Stimulated activated CD4-positive, alpha-beta T cell treated with anti-CD3 and anti-CD28 coated beads, Interleukin-1b, Interleukin-23, amount 100 ng/mL, for 1 hour (primary cell): Measurements from ENCODE around the gene SCAP.
"Not testable (repeated sequence)": the region's sequence is repeated elsewhere in the genome, so short reads cannot be mapped to it uniquely, and the experiment has no call there.

Experiments used
- DNase-seq, 2 donors: peaks; one replicate each; pipeline ENCODE4 v3.0.0-alpha.2; 2020; ENCODE audit warnings: low read depth in 2 of 2

The SCAP gene

DNA sequence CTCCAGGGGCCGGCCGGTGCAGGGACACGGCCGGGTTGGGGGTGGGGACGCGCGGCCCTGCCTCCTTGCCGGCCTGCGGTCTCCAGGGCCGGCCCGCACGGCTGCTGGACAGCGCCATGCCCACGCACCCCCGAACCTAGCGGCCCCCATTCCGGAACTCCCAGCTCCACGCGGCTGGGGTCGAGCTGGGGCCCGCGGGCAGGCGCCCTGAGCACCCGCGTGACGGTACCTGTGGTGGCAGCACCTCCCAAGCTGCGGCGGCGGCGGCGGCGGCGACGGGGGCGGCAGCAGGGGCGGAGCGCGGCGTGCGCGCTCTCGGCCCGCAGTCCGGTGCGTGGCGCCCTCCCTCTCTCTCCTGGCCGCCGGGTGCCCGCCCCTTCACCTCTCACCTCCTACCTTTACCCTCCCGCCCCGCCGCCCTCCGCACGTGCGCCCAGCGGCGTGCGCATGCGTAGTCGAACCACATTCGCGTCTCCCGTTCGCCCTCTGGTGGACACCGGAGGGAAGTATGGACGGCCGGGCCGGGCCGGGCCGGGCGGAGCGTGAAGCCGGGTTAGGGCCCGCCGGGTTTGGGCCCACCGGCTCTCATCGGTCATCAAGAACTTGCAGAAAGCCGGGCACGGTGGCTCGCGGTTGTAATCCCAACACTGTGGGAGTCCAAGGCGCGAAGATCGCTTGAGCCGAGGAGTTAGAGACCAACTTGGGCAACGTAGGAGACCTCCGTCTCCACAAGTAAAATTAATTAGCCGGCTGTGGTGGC, at the start of gene SCAP:
Gene SCAP (minus strand): TSS at position 372 of the 760 bp plus-strand sequence. CDS start 32,948 bp downstream, outside the sequence.
- peak; percentile 91 to 96 for DNase-seq

DNA sequence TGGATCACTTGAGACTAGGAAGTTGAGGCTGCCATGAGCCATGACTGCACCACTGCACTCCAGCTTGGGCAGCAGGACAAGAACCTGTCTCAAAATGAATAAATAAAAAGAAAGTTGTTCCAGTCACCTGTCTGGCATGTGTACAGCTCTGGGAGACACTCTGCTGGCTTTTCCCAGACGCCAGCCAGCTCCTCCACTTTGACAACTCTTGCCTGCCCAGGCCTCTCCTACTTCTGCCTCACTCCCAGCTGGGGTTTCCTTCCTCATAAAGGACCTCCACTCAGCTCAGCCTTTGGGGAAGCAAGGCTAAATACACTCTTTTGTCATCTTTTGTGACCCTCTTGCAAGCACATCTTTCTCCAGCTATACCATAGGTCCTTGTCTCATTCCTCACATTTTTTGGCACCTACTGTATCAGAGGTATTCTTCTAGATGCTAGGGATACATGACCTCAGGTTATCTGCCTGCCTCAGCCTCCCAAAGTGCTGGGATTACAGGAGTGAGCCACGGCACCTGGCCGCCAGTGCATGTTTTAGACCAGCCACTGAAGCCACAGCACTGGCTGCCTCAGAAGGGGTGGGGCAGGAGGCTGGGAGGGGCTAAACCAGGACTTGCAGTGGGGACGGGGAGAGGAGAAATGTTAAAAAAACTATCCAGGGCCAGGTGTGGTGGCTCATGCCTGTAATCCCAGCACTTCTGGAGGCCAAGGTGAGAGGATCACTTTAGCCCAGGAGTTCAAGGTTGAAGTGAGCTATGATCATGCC, 47.8 kb upstream of the SCAP start:
- DNase-seq: no peak

DNA sequence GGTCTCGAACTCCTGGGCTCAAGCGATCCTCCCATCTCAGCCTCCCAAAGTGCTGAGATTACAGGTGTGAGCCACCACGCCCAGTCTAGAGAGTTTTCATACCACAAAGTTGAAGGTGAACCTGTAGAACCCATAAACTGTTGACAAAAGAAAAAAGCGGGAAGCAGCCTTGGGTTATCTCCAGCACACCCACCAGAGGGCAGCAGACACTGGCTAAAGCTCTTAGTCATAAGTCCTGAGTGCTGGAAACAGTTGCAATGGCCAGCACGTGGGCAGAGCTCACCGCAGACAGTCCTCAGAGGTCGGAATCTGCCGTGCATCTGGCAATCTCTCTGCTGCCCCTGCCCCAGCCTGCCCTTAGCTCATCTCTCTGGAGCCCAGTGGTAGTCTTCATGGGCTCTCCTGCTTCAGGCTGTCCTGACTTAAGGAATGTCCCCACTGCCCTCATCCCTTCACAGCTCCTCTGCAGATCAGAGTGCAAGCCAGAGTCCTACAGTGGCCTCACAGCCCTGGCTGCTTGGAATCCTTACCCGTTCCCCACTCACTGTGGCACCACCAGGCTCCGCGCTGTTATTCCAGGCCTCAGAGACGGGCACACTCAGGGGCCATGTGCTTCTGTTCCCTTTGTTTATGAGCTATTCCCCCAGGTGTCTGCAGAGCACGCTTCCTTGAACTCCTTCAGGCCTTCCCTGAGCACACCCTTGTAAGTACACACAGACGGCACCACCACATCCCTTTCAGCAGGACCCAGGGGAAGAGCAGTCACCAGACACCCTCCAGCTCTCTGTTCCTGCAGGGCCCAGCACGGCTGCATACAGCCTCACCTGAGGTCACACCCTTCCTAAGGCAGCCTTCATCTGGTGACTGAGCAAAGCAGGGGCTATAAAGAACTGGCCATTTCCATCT, 46.6 kb upstream of the SCAP start:
- DNase-seq: peak; percentile 37 to 50

DNA sequence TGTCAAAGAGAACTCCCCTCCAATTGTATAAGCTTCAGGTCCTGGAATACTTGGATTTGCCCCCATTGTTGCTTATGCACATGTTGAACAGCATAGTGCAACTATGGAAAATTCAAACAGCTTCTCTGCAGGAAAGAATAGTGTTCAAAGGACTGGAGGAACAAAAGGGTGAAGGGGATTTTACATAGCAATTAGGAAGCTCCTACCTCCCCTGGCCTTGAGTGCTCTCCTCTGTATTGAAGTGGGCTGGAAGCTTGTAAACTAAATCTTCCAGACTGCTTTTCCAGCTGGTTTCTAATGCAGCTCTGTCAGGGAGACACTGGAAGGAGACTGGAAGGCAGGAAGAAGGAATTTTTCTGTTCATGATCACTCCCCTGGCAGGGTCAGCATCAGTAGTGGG, 45.0 kb upstream of the SCAP start:
- DNase-seq: no peak

DNA sequence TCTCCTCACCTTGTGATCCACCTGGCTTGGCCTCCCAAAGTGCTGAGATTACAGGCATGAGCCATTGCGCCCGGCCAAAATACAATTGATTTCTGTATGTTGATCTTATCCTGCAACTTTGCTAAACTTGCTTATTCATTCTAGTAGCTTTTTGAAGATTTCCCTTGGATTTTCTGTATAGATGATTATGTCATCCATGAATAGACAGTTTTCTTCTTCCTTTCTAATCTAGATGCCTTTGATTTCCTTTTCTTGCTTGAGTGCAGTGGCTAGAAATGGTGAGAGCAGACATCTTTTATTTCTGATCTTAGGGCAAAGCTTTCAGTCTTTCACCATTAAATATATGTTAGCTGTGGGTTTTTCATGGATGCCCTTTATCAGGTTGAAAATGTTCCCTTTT, 42.2 kb upstream of the SCAP start:
- no peak for DNase-seq

DNA sequence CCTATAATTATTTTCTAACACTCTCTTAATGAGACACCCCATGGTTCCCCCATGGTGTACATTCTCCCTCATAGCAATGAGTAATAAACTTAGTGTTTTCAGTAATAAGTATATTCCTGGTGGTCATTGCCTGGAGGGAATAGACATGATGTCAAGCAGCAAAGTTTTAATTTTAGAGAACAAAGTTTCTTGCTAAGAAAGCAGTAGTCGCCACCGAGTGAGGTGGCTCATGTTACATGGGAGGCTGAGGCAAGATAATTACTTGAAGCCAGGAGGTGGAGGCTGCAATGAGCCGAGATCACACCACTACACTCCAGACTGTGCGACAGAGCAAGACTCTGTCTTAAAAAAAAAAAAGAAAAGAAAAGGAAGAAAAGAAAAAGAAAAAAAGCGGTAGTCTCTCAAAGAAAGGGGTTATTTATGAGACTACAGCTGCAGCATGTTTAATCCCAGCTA, 40.2 kb upstream of the SCAP start:
- DNase-seq: no peak

DNA sequence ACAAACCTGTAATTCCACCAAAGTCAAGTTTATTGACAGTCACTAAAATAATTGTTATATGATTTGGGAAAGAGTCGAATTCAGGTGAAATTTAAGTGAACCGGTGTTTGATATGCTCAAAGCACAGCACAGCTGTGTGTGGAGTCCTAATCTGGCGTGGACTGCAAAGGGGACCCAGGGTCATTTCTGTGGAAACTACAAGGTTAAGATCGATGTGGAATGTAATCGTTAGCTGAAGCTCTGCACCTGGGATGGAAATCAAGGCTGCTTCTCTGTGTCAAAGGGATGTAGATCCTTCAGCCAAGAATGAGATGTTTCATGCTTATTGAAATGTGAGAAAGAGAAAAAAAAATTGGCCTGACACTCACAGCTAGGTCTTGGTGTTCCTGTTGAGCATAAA, 39.4 kb upstream of the SCAP start:
- DNase-seq: no peak

DNA sequence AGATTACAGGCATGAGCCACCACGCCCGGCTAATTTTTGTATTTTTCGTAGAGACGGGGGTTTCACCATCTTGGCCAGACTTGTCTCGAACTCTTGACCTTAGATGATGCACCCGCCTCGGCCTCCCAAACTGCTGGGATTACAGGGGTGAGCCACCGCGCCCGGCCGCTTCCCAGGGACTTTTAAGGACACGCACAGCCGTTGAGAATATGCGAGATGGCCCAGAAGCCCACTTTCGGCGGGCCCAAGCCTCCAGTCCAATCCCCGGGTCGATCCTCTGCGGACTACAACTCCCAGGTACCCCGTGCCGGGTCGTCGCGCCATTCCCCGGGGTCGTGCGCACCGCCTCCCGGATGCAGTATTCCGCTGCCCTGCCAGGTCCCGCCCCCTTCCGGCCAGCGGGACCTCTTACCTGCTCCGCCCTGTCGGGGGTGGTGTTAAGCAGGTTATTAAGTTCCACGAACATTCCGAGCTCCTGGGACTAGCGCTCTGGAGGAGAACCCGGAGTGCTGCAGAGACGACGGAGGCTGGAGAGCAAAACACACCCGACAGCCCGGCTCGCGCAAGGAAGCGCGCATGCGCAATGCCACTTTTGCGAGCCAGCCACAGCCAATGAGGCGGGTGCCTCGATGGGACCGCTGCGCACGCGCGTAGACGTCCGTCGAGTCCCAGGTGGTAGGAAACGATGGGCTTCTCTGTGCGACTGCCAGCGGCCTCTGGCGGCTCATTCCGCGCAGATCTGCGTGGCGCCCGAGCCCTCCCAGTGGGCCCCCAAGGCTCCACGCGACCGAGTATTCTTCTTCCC, 37.6 kb upstream of the SCAP start, which contains the start of gene ELP6:
Gene ELP6 (minus strand): TSS at position 588 of the 805 bp plus-strand sequence. CDS start 122 bp downstream, at position 466.
- DNase-seq: peak; percentile 87 to 94

DNA sequence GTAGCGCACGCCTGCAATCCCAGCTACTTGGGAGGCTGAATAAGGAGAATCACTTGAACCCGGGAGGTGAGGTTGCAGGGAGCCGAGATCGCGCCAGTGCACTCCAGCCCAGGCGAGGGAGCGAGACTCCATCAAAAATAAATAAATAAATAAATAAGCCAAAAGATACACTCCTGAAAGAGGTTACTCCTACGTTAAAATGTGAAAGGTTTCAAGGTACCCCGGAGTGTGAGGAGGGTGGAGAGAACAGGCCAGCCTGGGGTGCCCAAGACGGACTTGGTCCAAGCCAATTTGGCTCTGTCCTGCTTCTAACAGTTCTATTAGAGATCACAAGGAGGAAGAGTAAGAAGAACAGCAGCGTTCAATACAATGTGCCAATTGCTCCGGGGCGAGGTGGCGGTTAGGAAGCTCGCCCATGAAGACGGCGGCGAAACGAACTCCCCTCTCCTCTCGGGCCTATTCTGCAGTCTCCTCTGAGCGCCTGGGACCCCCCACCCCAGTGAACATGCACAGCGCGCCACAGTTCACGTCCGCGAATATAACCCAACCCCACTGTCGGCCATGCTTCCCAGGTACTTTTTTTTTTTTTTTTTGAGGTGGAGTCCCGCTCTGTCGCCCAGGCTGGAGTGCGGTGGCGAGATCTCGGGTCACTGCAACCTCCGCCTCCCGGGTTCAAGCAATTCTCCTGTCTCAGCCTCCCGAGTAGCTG, 36.8 kb upstream of the SCAP start:
- no peak for DNase-seq

DNA sequence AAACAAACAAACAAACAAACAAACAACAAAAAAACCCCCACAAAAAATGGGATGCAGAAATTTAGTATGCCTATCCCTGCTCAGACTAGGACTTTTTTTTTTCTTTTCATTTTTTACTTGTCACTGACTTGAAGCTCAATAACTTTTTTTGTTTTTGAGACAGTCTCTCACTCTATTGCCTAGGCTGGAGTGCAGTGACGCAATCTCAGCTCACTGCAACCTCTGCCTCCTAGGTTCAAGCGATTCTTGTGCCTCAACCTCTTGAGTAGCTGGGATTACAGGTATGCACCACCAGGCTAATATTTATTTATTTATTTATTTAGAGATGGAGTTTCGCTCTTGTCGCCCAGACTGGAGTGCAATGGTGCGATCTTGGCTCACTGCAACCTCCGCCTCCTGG, 29.5 kb upstream of the SCAP start:
- DNase-seq: not testable (repeated sequence)

DNA sequence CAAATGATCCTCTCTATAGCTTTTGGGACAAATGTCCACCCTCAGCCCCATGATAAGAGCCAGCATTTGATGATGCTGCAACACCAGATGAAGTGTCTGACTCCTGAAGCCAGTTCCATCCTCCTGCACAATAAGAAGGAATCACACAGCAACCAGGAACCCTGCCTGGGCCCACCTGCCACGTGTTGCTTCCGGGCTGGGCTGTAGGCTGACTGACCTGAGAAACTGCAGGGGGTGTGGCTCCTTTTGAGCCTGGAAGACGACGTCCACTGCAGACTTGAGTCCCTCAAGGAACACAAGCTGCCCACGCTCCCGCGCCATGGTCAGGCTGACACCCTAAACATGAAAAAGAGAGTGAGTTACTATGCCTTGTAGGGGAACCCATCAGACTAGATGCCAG, 28.4 kb upstream of the SCAP start:
- DNase-seq: no peak

DNA sequence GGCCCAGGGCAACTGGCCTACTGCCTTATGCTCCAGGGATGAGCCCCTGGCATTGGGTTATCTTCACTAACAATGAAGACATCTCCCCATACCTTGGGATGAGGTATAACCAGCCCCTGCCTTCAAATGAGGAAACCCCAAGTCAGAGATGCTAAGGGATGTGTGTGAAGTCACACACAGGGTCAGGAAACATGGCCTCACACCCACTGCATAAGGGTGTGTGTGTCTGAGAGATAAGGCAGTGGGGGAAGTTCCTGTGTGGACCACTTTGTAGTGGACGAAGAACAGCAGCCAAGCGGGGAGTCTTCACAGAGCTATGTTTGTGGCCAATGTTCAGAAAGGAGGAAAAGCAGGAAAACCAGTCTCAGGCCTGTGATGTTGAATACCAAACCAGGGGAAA, 27.3 kb upstream of the SCAP start:
- no peak for DNase-seq

DNA sequence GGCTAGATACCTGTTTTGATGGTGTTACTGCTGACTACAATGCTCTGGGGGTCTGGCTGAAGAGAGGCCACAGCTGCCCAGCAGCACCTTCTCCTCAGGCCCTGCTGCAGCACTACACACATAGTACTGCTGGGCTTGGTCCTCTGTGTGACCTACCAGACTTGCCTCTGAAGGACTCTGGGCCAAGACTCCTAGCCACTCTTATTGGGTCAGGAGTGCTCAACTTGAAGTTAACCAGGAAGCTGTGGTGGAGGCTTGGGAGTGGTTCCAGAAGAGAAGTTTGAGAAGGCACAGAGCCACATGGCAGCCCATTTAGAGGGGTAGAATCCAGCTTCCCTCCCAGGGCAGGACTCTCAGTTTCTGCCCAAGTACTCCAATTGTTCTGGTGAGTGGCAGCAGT, 21.2 kb upstream of the SCAP start:
- no peak for DNase-seq

DNA sequence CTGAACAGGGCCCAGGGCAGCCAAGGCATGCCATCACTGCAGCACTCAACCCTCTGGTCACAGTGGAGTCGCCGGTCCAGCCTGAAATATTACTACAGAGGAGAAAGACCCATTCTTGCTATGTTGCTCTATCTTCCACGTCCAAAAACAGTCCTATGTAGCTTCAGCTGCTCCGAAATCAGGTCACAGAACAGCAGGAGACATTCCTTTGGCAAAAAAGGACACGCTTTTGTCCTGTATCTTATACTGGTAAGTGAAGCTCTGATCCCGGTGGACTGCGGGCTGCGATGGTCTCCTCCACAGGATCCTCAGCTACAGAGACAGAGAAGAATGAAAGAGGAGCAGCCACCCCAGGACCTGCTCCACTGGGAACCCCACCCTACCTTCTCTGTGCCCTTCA, 20.1 kb upstream of the SCAP start:
- DNase-seq: no peak

DNA sequence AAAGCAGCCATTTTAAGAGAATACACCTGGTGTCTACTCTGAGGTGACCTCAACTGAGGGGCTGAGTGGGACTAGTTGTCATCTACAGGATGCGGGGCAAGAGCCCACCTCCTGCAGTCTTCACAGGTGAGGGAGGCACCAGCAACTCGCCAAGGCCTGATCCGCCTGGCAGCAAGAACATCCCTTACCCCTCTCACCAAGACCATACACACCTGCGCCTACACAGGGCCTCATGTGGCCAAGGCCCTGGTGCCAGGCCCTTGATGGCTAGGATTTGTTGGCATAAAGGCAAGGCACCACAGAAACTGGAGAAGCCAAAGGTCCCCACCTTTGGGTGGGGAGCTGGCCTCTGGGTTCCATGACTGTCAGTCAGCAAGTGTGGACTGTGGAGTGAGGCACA, 19.4 kb upstream of the SCAP start:
- no peak for DNase-seq

DNA sequence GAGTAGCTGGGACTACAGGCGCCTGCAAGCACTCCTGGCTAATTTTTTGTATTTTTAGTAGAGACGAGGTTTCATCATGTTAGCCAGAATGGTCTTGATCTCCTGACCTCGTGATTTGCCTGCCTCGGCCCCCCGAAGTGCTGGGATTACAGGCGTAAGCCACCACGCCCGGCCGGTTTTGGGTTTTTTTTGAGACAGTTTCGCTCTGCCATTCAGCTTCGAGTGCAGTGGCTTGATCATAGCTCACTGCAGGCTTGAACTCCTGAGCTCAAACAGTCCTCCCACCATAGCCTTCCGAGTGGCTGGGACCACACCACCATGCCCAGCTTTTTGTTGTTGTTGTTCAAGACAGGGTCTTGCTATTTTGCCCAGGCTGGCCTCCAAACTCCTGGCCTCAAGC, 16.0 kb upstream of the SCAP start:
- DNase-seq: no peak

DNA sequence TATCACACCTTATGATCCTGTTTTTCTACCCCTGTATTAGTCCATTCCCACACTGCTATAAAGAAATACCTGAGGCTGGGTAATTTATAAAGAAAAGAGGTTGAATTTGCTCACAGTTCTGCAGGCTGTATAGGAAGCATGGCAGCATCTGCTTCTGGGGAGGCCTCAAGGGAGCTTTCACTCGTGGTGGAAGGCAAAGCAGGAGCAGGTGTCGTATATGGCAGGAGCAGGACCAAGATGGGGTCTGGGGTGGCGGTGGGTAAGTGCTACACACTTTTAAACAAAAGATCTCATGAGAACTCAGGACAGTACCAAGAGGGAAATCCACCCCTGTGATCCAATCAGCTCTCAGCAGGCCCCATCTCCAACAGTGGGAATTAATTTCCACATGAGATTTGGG, 15.4 kb upstream of the SCAP start:
- DNase-seq: no peak

DNA sequence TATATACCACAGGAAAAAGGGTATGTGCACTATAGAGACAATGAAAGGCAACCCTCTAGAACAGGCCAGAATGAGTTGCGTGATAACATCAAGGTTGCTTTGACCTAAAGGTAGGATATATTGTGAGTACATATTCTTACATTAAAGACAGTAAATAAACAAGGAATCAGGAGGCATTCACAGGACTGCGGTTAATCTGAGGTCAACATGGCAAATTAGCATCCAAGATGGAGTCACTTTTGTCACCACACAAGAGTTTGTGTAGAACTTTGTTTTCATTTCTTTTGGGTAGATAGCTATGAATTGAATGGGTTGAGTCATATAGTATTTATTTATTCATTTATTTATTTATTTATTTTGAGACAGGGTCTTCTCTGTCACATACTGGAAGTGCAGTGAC, 11.5 kb upstream of the SCAP start:
- DNase-seq: no peak

DNA sequence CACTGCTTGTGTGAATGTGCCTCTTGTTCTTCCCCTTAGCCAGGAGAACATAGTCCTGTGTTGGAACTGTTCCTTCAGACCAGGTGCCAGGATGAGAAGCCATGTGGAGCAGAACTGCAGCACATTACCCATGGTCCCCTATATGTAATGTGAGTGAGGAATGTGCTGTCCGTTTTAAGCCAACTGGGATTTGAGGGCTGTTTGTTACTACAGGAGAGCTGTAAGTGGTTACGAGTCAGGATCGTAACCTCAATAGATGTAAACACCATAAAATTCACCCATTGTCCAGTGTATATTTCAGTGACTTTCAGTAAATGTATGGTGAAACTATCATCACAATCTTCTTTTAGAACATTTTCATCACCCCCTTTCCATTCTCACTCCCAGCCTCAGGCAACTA, 10.1 kb upstream of the SCAP start:
- no peak for DNase-seq

DNA sequence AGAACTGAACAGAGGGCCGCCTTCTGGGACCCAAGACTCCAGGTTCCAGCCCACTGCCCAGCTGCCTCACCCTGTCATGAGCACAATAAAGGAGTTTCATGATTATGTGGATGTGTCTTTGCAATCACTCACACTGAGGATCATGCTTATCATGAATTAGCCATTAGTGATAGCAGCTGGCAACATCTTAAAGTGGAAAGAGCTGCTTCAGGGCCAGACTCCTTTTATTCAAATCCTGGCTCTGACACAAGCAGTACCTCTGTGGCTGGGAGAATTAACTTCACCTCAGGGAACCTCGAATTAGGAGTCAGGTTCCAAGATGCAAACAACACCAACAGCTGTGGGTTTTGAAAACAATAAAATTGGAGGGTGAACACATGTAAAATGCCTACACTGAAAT, 6.6 kb upstream of the SCAP start:
- no peak for DNase-seq

DNA sequence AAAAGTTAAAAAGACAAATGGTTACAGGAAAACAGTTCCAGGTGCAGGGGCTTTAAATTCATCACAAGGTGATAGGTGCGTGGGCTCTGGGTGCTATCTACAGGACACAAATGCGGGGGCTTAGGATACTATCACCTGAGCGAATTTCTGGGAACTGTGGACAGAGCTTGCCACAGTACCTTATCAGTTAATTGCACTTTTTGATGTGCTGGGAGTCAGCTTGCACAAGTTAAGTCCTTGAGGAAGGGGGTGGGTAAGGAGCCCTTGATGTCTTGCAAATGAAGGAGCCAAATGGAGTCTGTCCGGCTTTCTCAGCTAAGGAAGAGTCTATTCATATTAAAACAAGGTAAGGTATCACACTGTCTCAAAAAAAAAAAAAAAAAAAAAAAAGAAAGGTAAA, 6.0 kb upstream of the SCAP start:
- not testable (repeated sequence) for DNase-seq
